Measurements from ENCODE around the gene OR7A10.
"Not testable (repeated sequence)": the region's sequence is repeated elsewhere in the genome, so short reads cannot be mapped to it uniquely, and the experiment has no call there.

Gene OR7A10

DNA sequence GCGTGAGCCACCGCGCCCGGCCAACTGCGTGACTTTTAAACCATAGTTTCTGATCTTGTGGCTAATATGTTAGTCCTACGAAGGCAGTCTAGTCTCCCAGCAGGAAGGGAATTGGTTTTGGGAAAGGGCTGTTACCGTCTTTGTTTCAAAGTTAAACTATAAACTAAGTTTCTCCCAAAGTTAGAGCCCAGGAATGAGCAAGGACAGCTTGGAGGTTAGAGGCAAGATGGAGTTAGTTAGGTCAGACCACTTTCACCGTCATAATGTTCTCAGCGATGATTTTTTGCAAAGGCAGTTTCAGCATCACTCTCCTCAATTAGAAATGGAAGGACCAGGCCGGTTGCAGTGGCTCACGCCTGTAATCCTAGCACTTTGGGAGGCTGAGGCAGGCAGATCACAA is 52.7 kb downstream of the OR7A10 start:
- DNase-seq (ENCODE audit: extremely low read depth in 1 of 2, low read depth in 1 of 2), result no peak

DNA sequence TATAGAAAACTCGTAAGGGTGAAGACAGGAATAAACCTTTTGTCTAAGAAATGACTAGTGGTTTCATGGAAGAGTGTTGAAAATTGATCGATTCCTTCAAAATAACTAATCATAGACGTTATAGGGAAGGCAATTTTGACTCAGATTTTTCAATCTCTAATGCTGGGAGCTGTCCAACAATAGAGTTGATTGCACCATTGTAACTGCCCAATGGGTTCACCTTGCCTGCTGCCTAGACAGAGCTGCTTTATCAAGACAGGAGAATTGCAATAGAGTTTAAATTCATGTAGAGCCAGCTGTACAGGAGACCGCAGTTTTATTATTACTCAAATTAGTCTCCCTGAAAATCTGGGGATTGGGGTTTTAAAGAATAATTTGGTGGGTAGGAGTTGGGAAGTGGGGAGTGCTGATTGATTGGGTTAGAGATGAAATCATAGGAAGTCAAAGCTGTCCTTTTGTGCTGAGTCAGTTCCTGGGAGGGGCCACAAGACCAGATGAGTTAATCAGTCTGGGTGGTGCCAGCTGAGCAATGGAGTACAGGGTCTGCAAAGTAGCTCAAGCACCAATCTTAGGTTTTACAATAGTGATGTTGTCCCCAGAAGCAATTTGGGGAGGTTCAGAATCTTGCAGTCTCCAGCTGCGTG is 53.5 kb downstream of the OR7A10 start:
- no peak for DNase-seq (ENCODE audit: extremely low read depth in 1 of 2, low read depth in 1 of 2)

DNA sequence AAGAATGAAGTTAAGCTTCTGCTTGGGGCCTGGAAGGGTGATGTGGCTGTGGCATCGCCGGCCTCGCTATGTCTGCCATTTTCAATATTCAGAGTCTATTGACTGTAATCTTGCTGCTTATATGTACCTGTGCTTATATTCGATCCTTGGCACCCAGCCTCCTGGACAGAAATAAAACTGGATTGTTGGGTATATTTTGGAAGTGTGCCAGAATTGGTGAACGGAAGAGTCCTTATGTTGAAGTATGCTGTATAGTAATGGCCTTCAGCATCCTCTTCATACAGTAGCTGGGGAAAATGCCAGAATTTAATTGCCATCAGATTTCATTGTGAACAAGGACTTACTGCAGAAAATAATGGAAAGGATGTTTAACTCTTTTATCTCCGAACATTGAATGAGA is 56.5 kb downstream of the OR7A10 start:
- DNase-seq (ENCODE audit: extremely low read depth in 1 of 2, low read depth in 1 of 2), result not testable (repeated sequence)

Measured in activated CD8-positive, alpha-beta memory T cell treated with anti-CD3 and anti-CD28 coated beads for 1 hour (primary cell).